HG02610 (cell line): ENCODE measurements around the gene CABLES1.
"Not testable (repeated sequence)": the region's sequence is repeated elsewhere in the genome, so short reads cannot be mapped to it uniquely, and the experiment has no call there.

Experiments used
- ATAC-seq: cut with Tn5 transposase; IDR thresholded peaks from one replicate; pipeline ENCODE4 v1.9.1; 2021; ENCODE audit warnings: mild to moderate bottlenecking, moderate library complexity; ENCODE audit not compliant: unreplicated experiment

Gene CABLES1, protein sequence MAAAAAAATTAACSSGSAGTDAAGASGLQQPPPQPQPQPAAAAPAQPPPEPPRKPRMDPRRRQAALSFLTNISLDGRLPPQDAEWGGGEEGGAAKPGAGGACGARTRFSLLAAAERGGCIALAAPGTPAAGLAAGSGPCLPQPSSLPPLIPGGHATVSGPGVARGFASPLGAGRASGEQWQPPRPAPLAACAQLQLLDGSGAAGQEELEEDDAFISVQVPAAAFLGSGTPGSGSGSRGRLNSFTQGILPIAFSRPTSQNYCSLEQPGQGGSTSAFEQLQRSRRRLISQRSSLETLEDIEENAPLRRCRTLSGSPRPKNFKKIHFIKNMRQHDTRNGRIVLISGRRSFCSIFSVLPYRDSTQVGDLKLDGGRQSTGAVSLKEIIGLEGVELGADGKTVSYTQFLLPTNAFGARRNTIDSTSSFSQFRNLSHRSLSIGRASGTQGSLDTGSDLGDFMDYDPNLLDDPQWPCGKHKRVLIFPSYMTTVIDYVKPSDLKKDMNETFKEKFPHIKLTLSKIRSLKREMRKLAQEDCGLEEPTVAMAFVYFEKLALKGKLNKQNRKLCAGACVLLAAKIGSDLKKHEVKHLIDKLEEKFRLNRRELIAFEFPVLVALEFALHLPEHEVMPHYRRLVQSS

DNA sequence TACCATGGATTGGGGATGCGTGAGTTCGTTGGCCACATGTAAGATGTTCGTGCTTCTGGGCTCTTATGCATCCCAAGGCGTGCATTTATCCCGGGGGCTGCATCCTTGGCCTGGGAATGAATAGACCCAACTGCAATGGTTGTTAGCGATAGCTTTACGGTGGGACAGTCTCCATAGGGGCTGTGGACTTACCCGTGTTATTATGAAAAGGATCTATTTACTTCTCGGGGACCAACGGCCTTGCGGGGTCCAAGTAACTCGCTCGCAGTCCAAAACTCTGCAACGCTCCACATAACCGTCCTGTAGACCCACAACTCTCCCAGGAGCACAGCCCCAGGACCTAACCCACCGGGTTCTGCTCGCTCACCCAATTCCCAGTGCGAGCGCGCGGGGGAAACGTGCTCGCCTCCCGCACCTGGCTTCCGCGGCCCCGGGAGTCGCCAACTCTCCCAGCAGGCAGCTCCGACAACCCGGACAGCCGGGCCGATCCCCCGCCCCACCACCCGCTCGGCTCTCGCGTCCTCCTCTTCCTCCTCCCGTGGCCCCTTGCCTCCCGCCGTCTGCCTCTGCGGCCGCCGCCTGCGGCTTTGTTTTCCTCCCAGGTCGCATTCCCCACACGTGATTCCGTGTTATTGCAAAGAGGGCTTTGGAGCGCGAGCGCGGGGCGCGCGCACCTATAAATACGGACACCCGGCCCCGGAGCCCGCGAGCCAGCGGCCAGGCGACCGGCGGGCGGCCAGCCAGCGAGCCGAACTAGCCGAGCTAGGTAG lies at the start of gene CABLES1:
Gene CABLES1, plus strand, starts transcription at position 706 of the 770 bp plus-strand sequence. CDS start 278 bp downstream, outside the sequence.
- ATAC-seq, result no peak

DNA sequence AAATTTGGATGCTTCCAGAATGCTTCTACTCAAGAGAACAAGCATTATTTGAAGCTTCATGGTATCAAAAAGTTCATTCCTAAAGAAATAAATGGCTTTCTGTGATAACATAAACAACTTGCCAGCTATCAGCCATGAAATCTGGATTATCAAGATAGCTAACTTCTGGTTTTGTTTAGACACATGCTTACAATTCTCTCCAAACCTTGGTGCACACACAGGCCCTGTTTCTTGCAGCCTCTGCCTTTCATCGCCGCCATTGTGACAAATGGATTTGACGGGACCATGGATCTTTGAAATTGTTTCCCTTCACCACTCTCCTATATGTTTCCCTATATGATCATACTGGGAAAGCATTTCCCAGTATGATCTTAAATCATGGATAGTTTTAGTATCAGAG lies 47.9 kb upstream of the CABLES1 start:
- no peak for ATAC-seq

DNA sequence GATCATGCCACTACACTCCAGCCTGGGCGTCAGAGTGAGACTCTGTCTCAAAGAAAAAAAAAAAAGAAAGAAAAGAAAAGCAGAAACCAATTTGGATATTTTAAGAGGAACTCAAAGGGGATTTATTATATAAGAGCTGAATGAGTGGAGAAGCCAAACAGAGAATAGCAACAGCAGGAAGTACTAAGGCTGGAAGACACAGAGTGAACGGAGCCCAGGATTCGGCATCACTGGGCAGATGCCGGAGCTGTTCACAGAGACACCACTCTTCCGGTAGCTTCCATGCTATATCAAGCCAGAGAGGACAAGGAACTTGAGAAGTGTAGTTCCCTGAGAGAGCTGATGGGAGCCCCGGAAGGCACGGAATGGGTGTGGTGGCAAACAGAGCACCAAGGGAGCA lies 47.0 kb upstream of the CABLES1 start:
- ATAC-seq, result no peak

DNA sequence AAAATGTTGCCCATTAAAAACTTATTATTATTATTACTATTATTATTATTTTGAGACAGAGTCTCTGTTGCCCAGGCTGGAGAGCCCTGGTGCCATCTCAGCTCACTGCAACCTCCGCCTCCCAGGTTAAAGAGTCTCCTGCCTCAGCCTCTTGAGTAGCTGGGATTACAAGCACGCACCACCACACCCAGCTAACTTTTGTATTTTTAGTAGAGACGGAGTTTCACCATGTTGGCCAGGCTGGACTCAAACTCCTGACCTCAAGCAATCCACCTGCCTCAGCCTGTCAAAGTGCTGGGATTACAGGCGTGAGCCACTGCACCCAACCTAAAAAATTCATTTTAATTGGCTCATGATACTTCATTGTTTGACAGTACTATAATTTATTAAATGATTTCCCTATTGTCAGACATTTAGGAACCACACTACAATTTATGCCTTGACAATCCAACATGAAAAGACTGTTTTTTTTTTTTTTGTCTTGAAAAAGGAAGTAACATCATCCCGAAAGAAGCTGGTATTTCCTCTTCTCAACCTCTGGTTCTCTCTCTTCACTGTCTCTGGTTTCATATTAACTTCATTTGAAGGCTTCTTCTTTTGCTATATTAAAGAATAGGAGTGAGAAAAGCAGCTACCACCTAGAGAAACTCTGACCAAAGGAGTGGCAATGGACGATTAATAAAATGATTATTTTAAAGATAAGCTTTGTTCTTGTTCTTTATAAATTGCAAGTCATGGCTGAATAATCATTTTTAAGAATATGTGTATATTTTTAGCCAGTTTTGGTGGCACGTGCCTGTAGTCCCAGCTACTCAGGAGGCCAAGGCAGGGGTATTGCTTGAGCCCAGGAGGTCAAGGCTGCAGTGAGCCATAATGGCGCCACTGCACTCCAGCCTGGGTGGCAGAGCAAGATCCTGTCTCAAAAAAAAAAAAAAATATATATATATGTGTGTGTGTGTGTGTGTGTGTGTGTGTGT lies 44.0 kb upstream of the CABLES1 start:
- peak; percentile 48 for ATAC-seq

DNA sequence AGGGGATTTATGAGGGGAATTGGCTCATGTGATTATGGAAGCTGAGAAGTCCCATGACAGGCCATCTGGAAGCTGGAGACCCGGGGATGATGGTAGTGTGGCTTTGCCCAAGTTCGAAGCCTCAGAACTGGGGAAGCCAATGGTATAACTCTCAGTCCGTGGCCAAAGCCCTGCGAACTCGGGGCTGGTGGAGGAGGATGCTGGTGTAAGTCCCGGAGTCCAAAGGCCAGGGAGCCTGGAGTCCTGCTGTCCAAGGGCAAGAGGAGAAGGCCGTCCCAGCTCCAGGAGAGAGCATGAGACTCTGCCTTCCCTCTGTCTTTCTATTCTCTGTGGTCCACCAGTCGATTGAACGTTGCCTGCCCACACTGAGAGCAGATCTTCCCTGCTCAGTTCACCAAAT lies 43.2 kb upstream of the CABLES1 start:
- ATAC-seq, result no peak

DNA sequence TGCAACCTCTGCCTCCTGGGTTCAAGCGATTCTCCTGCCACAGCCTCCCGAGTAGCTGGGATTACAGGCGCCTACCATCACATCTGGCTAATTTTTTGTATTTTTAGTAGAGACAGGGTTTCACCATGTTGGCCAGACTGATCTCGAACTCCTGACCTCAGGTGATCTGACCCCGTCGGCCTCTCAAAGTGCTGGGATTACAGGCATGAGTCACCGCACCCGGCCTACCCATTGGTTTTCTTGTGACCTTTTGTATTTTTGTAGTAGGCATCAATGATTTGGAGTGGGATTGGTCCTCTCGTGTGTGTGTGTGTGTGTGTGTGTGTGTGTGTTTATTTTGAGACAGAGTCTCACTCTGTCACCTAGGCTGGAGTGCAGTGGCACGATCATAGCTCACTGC lies 42.2 kb upstream of the CABLES1 start:
- not testable (repeated sequence) for ATAC-seq

DNA sequence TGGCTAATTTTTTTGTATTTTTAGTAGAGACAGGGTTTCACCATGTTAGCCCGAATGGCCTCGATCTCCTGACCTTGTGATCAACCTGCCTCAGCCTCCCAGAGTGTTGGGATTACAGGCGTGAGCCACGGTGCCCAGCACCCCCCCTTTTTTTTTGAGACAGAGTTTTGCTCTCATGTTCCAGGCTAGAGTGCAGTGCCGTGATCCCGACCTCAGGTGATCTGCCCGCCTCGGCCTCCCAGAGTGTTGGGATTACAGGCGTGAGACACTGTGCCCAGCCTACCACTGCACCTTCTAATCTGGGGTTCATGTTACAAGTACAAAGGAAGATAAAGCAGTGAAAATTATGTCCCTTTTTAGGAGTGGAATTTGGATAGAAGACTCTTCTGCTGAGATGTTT lies 41.5 kb upstream of the CABLES1 start:
- ATAC-seq, result no peak

DNA sequence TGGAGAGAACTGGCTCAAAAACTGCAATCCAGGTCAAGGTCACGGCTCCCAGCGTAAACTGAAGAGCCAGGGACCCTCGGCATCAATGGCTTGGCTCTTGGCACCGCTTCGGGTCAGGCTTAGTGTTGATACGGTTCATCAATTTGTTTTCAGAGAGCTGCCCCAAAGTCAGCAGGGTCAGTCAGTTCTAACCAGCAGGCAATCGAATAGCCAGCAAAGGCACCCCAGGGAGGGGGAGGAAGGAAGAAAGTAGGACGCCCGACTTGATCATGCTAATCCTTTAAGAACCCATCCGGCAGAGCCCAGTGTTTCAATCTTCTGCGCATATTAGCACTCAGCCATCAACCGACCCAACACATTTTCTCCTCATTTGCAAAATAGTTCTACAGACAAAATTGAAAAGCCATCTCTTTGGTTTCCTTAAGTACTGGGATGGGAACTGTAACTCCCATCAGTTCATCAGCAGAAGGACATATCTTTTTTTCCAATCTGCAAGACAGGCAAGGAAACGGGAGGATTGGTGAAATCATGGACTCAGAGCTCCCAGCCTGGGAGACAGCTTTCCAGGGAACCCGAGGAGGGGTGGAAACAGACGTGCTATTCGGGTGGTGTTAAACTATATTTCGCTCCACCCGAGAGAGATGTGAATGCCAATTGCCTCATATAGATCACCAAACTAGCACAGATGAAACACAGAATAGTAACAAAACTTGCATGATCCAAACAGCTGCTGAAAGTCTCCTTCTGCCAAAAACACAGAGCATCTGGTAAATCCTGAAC lies 40.7 kb upstream of the CABLES1 start:
- ATAC-seq, result no peak

DNA sequence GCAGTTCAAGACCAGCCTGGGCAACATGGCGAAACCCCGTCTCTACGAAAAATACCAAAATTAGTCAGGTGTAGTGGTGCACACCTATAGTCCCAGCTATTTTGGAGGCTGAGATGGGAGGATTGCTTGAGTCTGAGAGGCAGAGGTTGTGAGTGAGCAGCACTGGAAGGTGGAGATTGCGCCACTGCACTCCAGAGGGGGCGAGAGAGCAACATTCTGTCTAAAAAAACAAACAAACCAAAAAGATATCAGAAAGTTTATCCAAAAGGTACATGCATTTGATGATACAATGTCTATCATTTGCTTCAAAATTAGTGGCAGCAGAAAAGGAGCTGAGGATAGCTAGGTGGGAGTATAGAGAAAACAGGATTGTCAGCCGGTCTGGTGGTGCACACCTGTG lies 39.8 kb upstream of the CABLES1 start:
- ATAC-seq, result no peak

DNA sequence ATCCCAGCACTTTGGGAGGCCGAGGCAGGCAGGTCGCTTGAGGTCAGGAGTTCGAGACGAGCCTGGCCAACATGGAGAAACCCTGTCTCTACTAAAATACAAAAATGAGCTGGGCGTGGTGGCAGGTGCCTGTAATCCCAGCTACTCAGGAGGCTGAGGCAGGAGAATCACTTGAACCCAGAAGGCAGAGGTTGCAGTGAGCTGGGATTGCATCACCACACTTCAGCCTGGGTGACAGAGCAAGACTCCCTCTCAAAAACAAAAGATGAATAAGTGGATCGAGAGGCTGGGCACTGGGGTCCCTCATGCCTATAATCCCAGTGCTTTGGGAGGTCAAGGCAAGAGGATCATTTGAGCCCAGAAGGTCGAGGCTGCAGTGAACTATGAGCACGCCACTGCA lies 38.3 kb upstream of the CABLES1 start:
- not testable (repeated sequence) for ATAC-seq

DNA sequence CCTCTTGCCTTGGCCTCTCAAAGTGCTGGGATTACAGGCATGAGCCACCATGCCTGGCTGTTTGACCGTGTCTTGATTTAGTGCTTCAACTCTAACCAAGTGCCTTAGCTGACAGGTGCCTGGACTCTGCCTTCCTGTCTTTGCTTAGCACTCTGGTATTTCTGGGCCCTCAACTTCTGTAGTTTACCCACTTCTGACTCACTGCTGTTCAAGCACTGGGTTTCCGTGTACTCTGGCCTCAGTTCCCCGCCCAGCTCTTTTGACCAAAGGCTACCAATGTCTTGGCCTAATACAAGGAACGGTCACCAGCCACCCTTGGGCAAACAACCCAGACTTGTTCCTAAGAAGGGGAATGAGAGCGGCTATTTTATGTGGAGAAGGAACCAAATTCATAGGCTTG lies 35.7 kb upstream of the CABLES1 start:
- ATAC-seq, result no peak

DNA sequence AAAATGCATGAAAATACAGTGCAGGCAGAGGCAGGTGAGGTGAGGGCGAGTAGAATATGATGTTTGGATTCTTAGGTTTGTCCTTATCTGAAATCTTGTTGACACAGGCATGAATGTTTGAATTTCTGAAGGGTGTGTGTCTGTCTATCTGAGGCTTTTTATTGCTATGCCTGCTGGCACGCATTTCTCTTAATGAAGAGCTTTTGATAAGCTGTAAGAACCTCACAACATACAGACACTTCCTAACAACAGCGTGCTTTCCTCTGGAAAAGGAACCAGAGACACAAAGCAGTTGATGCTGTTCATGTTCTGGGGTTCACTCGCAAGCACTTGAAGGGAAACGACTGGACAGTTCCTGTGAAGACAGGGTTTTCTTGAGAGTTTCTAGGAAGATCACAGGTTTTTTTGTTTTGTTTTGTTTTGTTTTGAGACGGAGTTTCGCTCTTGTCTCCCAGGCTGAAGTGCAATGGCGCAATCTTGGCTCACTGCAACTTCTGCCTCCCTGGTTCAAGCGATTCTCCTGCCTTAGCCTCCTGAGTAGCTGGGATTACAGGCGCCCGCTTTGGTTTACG lies 33.3 kb upstream of the CABLES1 start:
- ATAC-seq, result no peak

DNA sequence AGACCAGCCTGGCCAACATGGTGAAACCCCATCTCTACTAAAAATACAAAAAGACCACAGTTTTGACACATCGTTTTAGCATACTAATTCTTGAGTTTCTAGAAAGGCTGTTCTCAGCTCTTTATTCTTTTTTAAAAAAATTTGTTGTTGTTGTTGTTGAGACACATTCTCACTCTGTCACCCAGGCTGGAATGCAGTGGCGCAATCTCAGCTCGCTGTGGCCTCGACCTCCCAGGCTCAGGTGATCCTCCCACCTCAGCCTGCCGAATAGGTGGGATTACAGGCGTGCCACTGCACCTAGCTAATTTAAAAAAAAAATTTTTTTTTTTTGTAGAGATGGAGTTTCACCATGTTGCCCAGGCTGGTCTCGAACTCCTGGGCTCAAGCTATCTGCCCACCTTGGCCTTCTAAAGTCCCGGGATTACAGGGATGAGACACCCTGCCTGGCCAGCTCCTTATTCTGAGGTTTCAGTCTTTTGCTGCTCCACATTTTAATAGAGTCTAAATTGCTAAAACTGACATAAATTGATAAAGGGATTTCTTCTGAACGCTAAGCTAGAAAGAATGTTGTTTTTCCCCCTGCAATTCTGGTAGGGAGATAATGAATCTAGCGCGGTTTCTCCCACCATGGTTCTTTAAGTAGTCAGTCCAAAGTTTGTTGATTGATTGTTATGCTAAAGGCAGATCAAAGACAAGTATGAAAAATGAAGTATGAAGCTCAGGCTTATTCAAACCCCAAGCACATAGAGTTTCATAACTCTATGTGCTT lies 32.6 kb upstream of the CABLES1 start:
- ATAC-seq, result no peak

DNA sequence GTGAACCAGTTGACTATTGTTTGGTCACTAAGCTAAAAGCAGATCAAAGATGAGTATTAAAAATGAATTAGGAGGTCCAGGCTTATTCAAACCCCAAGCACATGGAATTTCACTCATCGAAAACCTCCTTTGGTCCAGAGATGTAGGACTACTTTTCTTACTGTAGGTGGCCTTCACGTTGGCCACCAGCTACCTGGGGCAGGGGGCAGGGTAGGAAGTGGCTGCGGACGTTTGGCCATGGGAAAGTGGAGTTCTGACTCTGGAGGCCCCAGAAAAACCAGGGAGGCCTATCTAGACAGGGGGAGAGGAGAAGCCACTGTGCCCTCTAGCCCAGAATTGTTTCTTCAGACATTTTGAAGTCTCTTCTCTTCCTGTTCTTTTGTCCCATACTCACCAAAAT lies 31.8 kb upstream of the CABLES1 start:
- ATAC-seq, result no peak

DNA sequence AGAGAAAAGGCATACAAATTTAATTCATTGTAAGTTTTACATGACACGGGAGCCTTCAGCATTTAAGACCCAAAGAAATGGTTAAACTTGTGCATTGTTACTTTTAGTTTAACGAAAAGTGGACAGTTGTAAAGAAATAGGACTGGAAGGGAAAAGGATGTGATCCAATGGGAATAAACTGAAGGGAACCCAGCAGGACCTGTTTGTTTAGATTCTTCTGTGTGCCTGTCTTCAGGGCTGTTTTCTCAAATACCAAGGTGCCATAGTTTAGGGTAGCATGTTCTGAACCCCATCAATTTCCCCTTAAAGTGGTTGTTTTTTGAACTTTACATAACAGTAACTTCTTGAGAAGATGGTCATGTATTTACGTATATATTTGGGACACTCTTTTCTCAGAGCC lies 30.3 kb upstream of the CABLES1 start:
- no peak for ATAC-seq

DNA sequence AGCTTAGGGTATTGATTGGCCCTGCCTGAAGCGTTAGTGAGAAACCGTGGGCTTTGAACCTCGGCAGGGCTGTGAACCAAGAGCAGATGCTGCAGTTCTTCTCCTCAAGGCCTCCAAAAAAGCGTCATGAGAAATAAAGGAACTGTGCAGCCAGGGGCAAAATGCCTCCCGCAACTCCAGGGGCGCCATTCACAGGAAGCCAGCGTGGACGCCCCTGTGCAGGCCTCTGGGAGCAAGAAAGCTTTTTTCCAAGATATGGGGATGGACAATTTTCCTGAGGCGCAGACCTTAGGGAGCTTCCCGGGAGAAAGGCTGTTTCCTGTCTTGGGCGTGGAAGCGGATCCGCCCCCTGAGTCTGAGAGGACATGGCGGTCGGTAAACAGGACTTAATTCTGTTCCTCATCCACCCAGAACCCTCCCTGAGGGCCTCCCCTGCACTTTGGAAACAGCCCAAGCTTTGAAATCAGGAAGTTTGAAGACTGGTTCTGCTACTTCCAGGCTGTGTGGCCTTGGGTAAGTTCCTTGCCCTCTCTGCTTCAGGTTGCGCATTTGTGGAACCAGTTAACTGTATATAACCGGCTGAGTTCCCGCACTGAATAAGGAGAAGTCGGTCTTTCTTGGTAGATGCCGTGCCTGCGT lies 29.6 kb upstream of the CABLES1 start:
- no peak for ATAC-seq

DNA sequence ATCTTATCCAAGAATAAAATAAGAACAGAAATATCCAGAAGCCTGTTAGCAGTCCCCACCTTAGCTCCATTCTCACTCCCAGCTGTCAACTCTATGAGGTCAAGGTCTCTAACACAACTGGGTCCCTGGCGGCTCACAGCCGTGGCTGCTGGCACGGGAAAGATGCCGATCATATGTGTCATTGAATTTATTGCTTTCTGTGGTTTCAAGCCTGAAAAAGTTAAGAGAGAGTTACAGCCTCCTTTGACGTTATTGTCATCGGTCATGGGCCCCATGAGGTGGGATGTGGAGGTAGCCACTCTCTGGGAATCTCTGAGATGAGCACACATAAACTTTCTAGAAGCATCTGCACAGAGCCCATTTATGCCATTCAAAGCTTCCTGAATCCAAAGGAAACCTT lies 28.7 kb upstream of the CABLES1 start:
- ATAC-seq, result no peak

DNA sequence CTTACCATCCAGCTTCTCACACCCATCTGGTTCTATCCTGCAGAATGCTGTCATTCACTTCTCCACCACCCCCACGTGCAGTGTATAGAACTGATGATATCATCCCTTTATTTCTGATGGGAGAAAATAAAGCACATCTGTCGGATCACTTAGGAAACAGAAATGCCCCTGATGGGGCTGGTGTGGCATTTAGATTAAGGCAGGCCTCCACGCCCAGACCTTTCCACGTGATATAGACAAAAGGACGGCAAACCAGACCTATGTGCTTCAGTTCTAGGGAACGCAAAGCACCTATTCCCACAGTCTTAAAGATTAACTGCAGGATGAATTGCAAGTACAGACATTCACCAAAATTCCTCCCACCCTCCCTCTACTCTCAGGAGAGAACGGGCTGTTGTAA lies 27.6 kb upstream of the CABLES1 start:
- ATAC-seq, result no peak
